Stimulated activated CD8-positive, alpha-beta memory T cell treated with anti-CD3 and anti-CD28 coated beads, Interleukin-4, amount 100 ng/mL, for 4 hours (primary cell): ENCODE results near the gene KLHL21.
A peak's percentile ranks its signal among the peaks of the same experiment; 100 is the strongest.
"Not testable (repeated sequence)": the region's sequence is repeated elsewhere in the genome, so short reads cannot be mapped to it uniquely, and the experiment has no call there.

ENCODE experiments used
- DNase-seq, 2 donors: peaks; one replicate each; pipeline ENCODE4 v3.0.0-alpha.2; 2020; ENCODE audit warnings: low read depth in 2 of 2, low spot score in 1 of 2

The KLHL21 gene

DNA sequence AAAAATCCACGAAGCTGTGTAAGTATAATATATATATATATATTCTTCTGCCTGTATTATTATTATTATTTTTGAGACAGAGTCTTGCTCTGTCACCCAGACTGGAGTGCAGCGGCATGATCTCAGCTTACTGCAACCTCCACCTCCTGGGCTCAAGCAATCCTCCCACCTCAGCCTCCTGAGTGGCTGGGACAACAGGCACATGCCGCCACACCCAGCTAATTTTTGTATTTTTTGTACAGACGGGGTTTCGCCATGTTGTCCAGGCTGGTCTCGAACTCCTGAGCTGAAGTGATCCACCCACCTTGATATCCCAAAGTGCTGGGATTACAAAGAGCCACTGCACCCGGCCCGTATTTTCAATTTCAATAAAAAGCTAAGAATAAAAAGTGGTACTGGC is 2.7 kb downstream of the KLHL21 start:
- not testable (repeated sequence) for DNase-seq

GRCh38 chr1:6599141-6599975 is 3.3 kb downstream of the KLHL21 start:
- DNase-seq, result peak in 1 of 2 donors; percentile 62

DNA sequence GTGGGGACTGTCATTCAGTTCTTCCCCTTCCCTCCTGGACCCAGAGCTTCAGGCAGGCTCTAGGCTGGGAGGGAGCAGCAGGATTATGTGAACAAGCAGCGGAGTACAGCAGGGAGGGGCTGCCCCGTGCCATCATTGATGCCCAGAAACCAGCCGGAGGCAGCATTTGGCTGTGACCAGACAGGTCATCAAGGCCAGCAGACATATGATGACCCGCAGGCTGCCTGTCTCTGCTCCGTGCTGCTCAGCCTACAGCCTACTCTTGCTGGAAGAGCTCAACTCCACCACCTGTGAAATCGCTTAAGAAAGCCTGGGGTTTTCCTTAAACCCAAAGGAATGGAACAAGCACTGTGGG is 4.9 kb downstream of the KLHL21 start:
- no peak for DNase-seq

DNA sequence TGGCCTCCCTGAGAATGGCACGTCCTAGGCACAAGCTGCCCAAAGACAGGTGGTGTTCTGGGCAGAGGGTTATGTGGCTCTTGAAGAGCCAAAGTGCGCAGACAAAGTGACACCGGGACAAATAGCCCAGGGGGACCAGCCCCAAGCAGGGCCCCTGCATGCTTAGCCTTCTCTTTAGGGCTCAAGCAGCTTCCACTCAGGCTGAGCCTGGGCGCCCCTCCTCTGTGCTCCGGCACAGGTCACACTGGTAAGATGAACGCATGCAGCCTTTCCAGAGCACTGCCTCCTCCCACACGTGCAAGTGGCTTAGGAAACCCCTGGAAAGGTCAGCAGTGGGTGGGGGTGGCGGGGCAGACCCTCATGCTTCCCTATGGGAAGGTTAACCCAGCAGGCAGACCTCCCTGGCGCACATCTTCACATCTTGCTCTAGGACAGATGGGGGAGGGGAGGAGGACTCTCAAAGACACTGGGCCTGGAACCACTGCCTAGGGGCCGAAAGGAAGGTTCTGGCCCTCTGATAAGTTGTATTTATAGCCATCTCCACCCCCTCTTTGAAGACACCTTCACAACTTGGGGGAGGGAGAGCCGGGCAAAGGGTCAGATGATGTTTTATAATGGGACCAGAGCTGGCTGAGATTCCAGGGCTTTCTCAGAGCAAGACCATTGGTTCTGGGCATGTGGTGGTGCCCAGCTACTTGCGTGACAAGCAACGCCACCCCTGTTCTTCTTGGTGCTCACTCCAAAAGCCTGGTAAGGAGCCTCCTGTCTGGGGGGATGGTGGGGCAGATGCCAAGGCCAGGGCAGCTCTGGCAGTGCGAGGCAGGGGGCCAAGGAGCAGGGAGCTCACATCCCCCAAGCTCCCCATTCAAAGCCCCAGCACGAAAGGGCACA is 5.5 kb downstream of the KLHL21 start:
- DNase-seq, result no peak

- no peak for DNase-seq
Measured at GRCh38 chr1:6596351-6596750, 6.3 kb downstream of the KLHL21 start.

GRCh38 chr1:6594977-6595740 is 7.5 kb downstream of the KLHL21 start:
- DNase-seq, result no peak

- no peak for DNase-seq
Measured at GRCh38 chr1:6593810-6594209, 8.9 kb downstream of the KLHL21 start.

DNA sequence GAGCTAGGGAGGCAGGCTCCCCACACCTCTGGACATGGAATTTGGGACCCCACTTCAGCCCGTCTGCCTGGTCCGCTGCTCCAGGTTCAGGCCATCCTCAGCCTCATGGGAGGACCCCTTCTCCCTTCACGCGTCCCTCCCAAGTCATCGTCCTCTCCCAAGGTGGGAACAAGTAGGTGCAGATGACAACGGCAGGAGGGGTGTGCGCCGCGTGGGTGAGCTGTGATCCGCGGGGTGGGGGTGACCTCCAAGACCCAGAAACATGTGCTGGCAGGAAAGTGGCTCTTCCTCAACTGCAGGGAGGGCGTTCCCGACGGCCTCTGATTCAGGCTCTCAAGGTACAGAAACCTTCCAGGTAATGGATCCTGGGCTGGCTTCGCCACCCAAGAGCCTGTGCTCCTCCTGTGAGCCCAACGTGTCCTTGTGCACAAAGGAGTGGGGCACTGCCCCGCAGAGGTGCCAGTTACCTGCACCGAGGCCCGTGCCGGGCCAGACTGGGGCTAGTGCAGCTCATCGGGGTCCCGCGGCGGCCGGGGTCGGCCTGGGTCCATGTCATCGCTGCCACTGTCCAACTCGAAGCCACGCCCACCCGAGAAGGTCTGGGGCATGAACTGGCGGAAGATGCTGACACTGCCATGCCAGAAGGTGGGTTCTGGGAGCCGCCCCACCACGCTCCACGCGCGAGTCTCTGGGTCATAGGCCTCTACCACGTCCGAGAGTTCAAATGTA is 9.6 kb downstream of the KLHL21 start:
- DNase-seq, result no peak

- DNase-seq, result no peak
Measured at GRCh38 chr1:6592441-6592840, 10.2 kb downstream of the KLHL21 start.

GRCh38 chr1:6591644-6592043 is 11.0 kb downstream of the KLHL21 start:
- DNase-seq, result no peak

- DNase-seq, result no peak
Measured at GRCh38 chr1:6591222-6591621, 11.4 kb downstream of the KLHL21 start.

DNA sequence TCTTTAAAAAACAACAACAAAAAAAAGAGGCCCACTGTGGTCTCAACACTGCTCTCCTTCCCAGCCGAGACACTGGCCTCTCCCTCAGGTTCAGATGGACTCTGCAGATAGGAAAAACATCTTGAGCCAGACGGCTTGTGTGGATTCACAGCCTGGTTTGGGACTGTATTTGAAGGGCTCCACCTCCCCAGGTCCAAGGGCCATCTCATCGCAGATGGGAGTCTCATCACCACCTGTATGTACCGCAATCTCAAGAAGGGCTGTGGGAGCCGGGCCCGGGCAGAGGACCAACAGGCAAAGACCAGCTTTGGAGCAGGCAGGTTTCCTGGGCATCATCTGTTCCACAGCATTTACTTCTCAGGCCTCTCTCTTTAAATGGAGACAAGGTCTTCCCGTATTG is 12.6 kb downstream of the KLHL21 start:
- DNase-seq, result no peak

DNA sequence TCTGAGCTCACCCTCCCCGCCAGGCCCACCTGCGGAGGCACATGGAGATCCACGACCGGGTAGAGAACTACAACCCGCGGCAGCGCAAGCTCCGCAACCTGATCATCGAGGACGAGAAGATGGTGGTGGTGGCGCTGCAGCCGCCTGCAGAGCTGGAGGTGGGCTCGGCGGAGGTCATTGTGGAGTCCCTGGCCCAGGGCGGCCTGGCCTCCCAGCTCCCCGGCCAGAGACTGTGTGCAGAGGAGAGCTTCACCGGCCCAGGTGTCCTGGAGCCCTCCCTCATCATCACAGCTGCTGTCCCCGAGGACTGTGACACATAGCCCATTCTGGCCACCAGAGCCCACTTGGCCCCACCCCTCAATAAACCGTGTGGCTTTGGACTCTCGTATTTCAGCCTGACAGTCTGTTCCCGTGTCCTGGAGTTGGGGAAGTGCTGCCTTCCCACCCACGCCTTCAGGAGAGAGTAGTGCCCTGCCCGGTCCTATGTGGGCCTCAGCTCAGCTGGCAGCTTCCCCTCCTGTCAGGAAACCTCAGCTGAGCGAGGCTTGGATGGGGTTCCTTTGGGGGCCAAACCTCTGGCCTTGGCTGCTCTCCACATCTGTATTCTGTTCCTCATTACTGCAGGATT is 13.7 kb downstream of the KLHL21 start:
- DNase-seq, result no peak

DNA sequence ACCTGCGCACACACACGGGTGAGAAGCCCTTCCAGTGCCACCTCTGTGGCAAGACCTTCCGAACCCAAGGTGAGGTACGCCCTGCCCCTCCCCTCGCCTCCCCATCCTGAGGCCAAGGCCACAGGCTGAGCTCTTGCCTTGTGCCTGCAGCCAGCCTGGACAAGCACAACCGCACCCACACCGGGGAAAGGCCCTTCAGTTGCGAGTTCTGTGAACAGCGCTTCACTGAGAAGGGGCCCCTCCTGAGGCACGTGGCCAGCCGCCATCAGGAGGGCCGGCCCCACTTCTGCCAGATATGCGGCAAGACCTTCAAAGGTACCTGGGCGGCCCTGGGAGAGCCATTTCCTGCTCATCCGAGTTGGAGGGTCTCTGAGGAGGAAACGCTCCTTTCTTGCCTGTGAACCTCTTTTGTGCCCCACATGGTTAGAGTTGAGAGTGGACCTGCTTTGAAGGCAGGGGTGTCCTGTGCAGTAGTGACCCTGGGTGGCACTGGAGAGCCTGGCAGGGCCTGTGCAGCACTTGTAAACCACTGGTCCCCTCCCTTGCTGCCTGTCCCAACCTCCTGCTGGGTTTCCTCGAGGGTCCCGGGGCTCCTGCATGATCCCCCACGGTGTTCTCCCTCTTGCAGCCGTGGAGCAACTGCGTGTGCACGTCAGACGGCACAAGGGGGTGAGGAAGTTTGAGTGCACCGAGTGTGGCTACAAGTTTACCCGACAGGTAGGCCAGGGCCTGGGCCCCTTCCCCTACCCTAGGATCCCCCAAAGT is 14.4 kb downstream of the KLHL21 start:
- DNase-seq, result no peak

- no peak for DNase-seq
Measured at GRCh38 chr1:6587261-6588005, 15.2 kb downstream of the KLHL21 start.

DNA sequence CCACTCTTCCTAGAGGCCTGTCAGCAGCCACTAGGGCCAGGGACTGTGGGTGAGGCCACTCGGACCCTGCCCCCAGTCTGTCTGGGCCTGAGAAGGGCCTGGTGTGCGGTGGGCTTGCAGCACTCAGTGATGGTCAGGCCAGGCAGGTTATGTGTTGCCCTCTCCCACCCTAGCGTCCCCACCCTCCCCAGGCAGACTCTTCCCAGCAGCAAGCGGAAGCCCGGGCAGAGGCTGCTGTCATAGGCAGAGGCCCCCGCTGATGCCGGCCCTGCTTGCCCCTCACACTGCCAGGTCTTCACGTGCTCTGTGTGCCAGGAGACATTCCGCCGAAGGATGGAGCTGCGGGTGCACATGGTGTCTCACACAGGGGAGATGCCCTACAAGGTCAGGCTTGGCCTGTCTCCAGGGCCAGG is 16.3 kb downstream of the KLHL21 start:
- DNase-seq, result no peak

DNA sequence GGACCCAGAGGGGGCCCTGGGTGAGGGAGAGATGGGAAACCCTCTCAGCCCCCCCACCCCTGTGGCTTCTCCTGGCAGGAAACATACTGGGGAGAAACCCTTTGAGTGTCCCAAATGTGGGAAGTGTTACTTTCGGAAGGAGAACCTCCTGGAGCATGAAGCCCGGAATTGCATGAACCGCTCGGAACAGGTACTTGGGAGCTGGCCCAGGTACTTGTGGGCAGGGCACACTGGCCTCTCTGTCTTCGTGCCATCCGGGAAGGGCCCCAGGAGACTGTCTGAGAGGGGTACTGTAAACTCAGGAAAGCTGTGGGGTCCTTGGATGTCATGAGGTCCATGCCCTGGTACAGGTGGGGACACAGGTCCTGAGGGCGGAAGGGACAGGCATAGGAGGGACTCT is 16.8 kb downstream of the KLHL21 start:
- no peak for DNase-seq

GRCh38 chr1:6585081-6585722 is 17.5 kb downstream of the KLHL21 start:
- no peak for DNase-seq
